HG02610 (cell line): ENCODE measurements around the gene ZNF672.
"Not testable (repeated sequence)": the region's sequence is repeated elsewhere in the genome, so short reads cannot be mapped to it uniquely, and the experiment has no call there.

Experiments
- ATAC-seq: cut with Tn5 transposase; IDR thresholded peaks from one replicate; pipeline ENCODE4 v1.9.1; 2021; ENCODE audit warnings: mild to moderate bottlenecking, moderate library complexity; ENCODE audit not compliant: unreplicated experiment

ZNF672 gene

DNA sequence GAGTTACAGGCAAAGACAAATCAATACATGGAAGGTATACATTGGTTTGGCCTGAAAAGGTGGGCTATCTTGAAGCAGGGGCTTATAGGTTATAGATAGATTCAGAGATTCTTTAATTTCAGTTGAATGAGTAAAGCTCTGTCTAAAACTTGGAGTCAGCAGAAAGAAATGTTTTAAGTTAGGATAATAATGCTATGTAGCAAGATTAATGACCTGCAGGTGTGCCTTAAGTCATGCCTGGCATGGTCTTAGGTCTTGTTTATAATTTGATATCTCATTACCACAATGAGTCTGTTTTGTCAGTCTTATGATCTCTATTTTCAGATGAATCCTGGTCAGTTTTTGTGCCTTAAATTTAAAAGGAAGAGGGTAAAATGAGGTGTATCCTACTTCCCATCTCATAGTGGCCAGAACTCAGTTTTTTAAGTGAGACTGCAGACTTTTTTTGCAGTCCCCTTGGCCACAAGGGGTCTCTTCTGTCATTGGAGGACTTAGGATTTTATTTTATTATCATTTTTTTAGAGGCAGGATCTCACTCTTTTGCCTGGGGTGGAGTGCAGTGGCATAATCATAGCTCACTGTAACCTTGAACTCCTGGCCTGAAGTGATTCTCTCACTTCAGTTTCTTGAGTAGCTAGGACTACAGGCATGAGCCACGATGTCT, 46.7 kb downstream of the ZNF672 start:
- ATAC-seq = no peak

- ATAC-seq = no peak
These were observed 47.6 kb downstream of the ZNF672 start for GRCh38 chr1:248885646-248886045.

DNA sequence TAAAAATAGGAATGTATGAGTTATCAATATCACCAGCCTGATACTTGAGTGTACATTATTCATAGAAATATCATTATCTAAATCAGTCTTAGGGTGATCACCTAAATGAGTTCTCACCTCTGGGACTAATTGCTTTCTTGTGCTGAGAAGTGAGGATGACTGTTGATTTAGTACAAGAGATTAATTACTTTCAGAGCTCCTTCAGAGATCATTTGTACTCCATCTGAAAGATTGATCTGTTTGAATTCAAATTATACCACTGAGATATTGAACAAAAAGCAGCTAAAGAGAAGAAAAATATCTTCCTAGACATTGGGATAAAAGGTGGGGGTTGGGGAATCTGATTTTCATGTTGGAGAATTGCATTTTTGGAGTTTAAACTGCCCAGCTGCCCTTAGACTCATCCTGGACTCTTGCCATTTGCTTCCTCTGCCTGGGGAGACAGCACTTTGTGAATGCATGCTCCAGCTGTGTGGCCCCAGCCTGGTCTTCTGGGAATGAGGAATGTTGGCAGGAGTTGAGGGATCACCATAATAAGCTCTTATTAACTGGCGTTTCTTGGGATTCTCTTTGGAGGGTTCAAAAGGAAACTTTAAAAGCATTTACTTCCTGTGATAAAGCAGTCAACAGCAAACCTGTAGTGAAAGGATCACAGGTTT, 48.3 kb downstream of the ZNF672 start:
- ATAC-seq = no peak

GRCh38 chr1:248889914-248890243, 51.9 kb downstream of the ZNF672 start:
- not testable (repeated sequence) for ATAC-seq

DNA sequence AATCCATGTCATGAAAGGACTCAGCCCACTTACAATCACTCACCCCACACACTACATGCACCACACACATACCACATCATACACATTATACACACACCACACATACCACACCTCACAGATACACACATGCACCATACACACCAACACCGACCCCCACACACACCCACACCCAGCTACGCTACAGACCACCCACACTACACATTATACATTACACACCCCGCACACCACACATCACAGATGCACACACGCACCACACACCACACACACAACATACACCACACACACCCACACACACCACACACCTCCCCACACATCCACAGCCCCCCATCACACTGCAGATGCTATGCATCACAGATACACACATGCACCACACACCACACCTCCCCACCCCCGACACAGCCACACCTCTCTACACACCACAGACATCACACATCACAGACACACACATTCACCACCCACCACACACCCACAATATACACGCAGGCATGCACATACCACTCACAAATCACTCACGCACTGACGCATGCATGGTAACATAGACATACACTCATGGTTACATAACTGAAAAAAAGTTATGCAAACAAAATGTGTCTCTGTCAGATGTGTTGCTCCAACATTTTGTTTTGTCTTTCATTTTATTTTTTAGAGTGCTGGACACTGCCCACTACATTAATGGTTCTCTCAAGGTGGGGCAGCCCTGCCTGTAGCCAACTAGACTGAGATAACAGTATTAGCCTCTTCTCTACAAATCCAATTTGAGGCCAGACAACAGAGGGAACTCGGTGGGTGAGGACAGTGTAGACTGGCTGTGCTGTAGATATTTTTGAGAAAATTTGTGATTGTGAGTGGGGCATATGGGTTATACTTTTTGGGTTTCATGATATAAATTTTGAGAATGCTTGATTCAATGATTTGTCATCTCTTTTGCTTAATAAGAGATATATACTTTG, 52.8 kb downstream of the ZNF672 start:
- no peak for ATAC-seq

DNA sequence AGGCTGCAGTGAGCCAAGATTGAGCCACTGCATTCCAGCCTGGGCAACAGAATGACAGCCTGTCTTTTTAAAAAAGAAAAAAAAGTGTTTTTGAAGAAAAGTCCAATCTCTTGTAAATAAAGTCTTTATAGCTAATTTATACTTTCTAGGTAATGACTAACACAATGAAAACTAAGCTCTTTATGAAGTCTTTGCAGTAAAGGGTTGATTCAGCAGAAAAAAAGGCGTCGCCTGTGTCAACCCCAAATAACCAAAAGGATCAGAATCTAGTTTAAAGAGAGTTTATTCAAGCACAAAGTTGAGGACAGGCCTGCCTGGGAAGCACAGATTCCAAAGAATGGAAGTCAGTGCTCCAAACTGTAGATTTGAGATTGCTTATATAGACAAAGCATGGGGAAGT, 53.7 kb downstream of the ZNF672 start:
- ATAC-seq = no peak

DNA sequence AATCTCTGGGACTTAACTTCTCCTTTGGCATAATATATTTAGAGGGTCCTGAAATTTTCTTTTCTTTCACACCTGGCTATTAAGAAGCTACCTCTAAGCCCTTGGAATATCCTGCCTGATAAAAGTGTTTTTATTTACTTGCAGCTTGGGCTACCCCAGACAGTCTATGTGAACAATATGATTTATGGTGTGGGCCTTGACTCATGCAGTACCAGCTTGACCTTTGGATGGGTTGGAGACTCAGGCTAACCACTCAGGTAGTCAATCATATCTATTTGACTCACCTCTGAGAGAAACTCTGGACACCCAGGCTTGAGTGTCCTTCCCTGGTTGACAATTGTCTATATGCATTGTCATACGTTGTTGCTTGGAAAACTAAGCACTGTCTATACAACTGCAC, 54.6 kb downstream of the ZNF672 start:
- no peak for ATAC-seq

GRCh38 chr1:248894837-248895236, 56.8 kb downstream of the ZNF672 start:
- no peak for ATAC-seq

GRCh38 chr1:248897412-248898337, 59.7 kb downstream of the ZNF672 start:
- ATAC-seq = no peak
